Amniotic stem cell (primary cell): ENCODE data around the gene ABCD2.
"Not testable (repeated sequence)": the region's sequence is repeated elsewhere in the genome, so short reads cannot be mapped to it uniquely, and the experiment has no call there.

Experiments
- DNase-seq: peaks from one replicate; lab custom pipeline; 2025; lab: John Stamatoyannopoulos, UW

Gene ABCD2

DNA sequence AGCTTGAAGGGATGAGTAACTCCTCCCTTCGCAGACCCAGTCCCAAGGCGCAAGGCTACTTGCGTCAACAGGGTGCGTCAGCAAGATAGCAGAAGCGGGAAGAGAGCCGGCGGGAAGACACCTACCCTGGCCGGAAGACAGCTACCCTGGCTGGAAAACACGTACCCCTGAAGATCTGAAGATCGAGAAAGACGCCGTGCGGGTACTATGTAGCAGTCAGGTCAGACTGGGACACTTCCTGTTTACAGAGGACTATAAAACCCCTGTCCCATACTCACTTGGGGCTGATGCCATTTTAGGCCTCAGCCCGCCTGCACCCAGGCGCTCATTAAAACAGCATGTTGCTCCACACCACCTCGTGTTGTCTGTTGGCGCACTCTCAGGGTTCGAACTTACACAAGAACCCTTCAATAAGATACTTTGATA is 80.9 kb downstream of the ABCD2 start:
- no peak for DNase-seq

DNA sequence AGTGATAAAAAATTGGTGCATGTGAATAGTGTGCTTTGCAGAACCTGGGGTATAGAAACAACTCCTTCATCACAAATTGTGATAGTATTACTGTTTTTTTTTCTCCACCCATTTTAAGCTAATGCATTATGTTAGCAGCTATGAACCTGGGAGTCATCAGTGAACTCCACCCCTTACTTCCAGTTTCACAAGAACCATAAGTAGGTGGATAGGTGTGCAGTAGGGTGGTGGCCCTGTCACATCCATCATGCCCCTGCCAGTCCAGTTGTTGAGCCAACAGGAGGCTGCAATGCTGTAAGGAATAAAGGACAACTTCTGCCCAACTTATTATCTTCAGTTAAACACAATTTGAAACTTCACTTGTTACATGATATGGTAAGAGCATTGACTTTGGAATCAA is 85.7 kb downstream of the ABCD2 start:
- DNase-seq: no peak

- DNase-seq: no peak
Observed at GRCh38 chr12:39532448-39532847, 87.2 kb downstream of the ABCD2 start.

DNA sequence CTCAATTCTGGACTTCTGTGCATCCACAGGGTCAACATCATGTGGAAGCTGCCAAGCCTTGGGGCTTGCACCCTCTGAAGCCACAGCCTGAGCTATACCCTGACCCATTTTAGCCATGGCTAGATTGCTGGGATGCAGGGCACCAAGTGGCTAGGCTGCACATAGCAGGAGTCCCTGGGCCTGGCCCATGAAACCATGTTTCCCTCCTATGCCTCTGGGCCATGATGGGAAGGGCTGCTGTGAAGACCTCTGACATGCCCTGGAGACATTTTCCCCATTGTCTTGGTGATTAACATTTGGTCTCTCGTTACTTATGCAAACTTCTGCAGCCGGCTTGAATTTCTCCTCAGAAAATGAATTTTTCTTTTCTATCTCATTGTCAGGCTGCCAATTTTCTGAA is 92.6 kb downstream of the ABCD2 start:
- no peak for DNase-seq

DNA sequence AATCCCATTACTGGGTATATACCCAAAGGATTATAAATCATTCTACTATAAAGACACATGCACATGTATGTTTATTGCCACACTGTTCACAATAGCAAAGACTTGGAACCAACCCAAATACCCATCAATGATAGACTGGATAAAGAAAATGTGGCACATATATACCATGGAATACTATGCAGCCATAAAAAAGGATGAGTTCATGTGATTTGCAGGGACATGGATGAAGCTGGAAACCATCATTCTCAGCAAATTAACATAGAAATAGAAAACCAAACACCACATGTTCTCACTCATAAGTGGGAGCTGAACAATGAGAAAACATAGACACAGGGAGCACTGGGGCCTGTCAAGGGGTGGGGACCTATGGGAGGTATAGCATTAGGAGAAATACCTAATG is 97.4 kb downstream of the ABCD2 start:
- not testable (repeated sequence) for DNase-seq

- DNase-seq: no peak
Observed at GRCh38 chr12:39510001-39510400, 109.6 kb downstream of the ABCD2 start.

DNA sequence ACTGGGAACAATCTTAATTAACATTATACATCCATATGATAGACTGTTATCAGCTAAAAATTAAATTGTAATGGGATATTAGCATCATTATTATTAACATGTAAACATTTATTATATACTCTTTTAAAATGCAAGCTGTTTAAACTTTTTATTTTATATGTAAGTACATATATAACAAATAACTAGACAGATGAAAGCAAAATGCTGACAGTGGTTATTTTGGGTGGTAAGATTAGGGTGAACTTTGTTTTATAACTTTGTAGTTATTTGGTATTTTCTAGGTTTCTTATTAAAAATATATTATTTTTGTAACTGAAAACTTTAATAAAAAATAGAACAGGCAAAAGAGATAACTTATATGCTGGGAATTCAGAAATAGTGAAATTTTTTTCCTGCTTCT is 114.0 kb downstream of the ABCD2 start:
- no peak for DNase-seq

DNA sequence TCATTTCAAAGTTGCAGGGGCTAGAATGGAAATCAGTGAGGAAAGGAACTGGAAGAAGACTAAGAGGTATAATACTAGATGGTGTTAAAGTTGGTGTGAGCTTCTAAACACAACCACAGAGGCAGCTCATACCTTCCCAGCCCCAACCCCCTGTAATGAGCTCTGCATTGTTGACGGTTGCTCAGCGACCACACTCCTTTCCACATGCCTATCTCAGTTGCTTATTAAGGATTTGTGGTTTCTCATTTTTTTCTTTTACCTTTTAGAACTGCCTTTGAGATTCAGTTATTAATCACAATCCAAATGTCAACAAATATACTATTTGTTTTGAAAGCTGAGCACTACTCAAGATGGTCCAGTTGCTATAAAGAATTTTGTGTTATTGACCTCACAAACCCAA is 114.6 kb downstream of the ABCD2 start:
- DNase-seq: no peak

DNA sequence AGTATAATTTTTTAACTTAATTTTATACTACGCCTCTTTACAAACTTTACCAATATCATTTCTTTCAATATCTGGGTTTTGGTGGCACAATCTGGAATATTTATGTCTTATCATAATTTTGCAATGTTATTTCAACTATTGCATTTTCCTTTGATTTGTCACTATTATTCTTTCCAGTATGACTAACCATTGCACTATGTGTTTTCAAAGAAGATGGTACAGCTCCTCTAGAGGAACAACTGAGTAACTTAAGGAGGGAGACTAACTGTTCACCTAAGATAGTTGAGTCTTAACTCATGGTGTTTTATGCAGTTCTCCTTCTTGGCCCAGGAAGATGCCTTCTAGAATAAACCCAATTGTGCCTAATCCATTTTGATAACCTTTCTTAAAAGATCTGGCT is 116.2 kb downstream of the ABCD2 start:
- DNase-seq: no peak

GRCh38 chr12:39502726-39503125 is 116.9 kb downstream of the ABCD2 start:
- no peak for DNase-seq
